GM18909 (cell line): ENCODE measurements around the gene AP3M1.
"Not testable (repeated sequence)": the region's sequence is repeated elsewhere in the genome, so short reads cannot be mapped to it uniquely, and the experiment has no call there.

ENCODE experiments used
- ATAC-seq: cut with Tn5 transposase; IDR thresholded peaks from one replicate; pipeline ENCODE4 v1.9.1; 2021; ENCODE audit warnings: mild to moderate bottlenecking; ENCODE audit not compliant: unreplicated experiment, poor library complexity

Gene AP3M1

GRCh38 chr10:74164716-74165529 is 14.3 kb upstream of the AP3M1 start:
- no peak for ATAC-seq

DNA sequence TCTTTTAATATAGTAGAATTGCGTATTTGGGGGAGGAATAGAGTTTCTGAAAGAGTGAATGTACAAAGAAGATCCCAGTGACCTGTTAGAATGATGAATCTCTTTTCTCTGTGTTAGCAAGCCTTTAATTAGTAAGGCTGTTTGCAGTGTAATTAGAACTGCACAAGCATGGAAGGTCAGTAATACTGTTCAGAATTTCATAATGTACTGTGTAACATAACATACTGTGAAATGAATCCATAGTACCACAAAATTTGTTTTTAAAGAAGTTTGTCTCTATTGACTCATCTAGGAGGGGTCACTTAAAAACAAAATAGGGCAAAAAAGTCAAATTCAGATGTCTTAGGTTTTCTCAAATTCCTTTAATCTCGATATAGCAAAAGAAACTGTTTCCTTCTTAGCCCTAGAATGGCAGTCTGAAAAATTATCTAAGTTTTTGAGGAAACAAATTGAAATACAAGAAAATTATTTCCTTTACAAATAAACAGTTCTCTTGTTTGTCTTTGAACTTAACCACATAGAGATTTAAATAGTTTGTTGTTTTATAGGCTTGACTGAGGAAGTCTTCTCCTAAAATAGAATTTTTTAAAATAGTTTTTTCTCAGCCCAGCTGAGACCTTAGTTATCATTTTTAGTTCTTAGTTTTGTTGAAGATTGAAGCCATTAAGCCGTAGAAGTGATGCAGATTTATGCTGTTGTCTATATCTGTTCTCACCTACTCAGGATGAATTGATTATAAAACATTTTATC is 12.9 kb upstream of the AP3M1 start:
- no peak for ATAC-seq

DNA sequence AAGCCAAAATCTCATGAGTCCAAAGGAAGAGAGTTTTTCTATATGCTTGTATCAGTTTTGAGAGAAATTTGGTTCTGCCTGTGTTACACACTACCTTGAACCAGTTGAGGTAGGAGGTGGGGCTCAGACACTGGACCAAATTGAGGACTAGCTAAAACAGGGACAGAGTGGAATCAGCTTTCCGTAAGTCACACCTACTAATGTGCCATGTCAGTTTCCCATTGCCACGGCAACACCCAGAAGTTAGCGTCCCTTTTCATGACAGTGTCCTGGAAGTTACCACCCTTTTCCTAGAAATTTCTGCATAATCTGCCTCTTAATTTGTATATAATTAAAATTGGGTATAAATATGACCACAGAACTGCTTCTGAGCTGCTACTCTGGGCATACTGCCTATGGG is 9.4 kb upstream of the AP3M1 start:
- no peak for ATAC-seq

- no peak for ATAC-seq
These were observed 6.3 kb upstream of the AP3M1 start for GRCh38 chr10:74156919-74157289.

- no peak for ATAC-seq
These were observed 3.0 kb upstream of the AP3M1 start for GRCh38 chr10:74153676-74154075.

- ATAC-seq: no peak
These were observed 2.5 kb upstream of the AP3M1 start for GRCh38 chr10:74153123-74153522.

DNA sequence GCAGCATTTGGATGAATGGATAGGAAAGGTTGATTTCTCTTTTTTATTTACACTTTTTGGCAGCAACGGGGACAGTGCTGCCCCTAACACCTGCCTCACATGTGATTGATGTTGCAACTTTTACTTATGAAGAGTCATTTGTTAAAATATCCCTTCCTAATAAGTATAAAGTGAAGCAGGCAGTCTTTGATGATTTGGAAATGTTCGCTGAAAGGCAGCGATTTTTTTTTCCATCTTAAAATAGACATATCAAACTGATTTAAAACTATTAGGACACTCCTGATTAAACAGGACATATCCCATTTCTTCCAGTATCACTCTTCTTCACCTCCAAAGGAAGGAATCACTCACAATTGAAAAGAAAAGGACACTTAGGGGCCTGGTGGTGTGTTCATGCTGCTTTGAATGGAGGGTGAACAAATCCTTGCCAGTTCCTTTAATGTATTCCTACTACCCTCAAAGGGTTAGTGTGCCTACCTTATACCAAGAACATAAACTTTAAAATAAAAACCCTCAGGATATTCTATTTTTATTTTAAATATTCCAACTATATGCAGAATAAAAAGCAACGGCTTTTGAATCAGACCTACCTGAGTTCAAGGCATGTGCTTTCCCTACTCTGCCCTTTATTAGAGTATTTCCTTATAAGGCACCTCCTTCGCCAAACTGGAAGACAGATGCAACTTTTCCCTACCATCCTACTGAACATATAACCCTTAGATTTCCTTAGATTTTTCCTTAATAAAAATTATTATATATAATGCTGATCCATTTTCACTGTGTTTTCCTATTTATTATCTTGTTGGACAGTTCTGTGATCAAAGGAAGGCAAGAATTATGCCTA is 1.5 kb upstream of the AP3M1 start:
- no peak for ATAC-seq

DNA sequence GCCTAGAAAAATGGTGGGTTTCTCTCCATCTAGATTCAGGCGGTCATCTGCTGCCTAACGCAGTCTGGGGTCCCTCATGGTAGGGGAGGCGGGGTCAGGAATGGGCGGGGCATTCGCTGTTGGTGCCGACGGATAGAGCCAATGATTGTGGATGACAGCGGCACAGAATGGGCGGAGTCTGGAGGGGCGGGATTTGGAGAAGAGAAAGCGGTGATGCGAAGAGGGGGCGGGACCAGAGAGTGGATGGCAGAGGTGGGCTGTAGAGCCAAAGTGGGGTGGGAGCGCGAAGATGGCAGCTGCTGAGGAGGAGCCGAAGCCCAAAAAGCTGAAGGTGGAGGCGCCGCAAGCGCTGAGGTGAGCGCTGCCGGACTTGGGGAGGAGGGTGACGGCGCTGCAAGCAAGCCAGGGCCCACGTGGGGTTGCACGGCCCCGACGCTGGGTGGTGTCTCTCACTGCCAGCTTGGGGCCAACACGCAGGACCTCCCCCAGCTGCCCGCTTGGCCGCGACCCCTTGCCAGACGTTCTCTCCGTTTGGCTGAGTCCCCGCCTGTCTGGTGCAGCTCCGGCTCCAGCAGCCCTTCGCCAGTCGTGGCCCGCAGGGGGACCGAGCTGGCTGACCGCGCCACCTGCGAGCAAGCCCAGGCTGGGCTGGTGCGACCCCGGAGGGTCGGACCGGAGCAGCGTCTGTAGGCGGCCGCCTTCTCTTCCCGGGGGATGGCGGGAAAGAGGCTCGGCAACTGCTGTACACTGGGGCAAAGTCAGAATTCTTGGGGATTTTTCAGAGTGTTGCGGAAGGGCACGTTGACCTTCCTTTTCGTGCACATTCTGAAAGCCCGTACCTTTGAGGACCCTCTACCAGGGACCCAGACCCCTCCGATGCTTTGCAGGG is 606 bp upstream of the AP3M1 start, which contains the start of gene ADK:
ADK (plus strand) TSS at position 232 of the 889 bp plus-strand sequence; CDS start at position 290, 58 bp downstream.
- ATAC-seq: peak; percentile 87

- not testable (repeated sequence) for ATAC-seq
These were observed 3.6 kb downstream of the AP3M1 start for GRCh38 chr10:74146980-74147379.

- no peak for ATAC-seq
These were observed 5.5 kb downstream of the AP3M1 start for GRCh38 chr10:74145133-74145532.

GRCh38 chr10:74140553-74140952 is 10.1 kb downstream of the AP3M1 start:
- ATAC-seq: no peak

GRCh38 chr10:74139981-74140380 is 10.6 kb downstream of the AP3M1 start:
- ATAC-seq: no peak

DNA sequence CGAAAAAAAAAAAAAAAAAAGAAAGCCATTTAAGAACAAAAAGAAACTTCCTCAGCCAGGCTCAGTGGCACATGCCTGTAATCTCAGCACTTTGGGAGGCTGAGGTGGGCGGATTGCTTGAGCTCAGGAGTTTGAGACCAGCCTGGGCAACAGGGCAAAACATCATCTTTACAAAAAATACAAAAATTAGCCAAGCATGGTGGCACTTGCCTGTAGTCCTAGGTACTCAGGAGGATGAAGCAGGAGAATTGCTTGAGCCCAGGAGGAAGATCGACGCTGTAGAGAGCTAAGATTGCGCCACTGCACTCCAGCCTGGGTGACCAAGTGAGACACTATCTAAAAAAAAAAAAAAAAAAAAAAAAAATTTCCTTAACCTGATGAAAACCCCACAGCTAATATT is 12.0 kb downstream of the AP3M1 start:
- ATAC-seq: not testable (repeated sequence)

DNA sequence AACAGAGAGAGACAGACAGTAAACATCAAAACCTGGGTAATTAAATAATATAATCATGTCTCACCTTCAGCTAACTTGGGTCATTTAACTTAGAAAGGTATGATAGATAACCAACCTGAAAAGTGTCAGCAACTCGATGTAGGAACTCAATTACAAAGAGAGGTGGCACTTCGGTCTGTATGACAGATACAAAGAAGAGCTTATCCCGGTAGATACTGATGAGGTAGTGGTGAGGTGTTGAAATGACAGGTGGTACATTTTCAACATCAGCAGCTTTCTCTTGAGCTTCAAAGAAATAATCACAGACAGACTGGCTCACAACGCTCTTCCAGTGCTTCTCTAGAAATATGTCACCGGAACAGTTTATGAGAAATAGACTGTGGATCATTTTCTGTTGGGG is 12.6 kb downstream of the AP3M1 start:
- ATAC-seq: no peak

DNA sequence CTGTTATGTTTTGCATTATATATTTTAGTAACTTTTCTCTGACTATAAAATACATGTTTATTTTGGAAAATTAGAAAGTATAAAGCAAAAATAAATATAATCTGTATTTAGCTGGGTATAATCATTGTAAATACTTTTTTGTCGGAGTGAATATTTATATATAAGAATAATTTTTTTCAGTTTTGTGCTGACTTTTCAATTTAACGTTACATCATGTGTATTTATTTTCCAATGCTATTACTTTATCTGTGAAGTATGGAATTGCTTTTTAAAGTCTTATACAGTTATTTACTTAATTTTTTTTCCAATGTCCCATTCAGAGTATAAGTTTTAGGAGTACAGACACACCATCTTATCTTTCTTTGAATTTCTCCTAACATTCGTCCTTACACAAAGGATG is 15.2 kb downstream of the AP3M1 start:
- ATAC-seq: no peak

DNA sequence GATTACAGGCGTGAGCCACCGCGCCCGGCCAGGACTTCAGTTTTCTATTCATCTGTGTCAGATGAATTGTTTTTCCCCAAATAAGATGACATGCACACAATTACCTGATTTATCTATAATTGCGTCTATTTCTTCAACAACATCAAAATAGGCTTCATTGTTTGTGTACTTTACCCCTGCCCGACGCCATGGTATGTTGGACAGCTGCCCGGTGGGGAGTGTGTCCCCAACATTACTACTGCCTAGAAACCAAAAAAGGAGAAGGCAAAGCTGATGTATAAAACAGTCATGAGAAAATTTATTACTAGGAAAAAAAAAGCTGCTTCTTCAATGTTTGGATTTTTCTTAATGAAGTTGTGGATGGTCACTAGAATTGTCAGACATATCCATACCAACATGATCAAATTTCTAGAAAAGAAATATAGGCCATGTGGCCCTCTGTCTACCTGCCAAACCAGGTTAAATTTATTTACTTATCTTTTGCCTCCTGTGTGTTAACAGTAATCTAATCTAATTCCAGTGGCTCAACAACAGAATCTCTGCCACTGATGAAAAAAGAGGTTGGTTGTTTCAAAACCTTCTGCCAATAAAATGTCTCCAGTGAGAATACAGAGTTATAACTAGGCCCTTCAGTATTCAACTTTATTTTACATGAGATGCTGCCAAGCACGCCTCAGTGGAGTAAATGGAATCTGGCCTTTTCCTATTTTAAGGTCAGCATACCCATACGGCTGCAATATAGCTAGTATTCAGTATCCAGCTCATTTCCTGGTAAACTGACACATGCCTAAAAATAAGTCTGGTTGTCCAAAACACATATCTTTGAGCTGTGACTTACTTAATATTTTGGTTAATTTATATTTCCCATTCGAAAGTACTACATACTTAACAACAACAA is 16.5 kb downstream of the AP3M1 start:
- no peak for ATAC-seq

GRCh38 chr10:74123081-74123480 is 27.5 kb downstream of the AP3M1 start:
- no peak for ATAC-seq

GRCh38 chr10:74122060-74122459 is 28.6 kb downstream of the AP3M1 start:
- no peak for ATAC-seq

GRCh38 chr10:74121368-74121767 is 29.3 kb downstream of the AP3M1 start:
- ATAC-seq: no peak
